LNCaP clone FGC (cell line): ENCODE data around the gene MAP4K4.

Experiments
- DNase-seq: peaks from one replicate; pipeline ENCODE4 v3.0.0-alpha.2; 2011; ENCODE audit warnings: low read depth
- H3K4me3 ChIP-seq: 2 replicates; pipeline ENCODE4 v1.5.1; 2011; ENCODE audit warnings: mild to moderate bottlenecking, low read depth, low read length, control low read depth
- TF ChIP-seq, protein P1 (sequence below): IDR thresholded peaks from 2 replicates; pipeline ENCODE4 v1.5.1; 2012; ENCODE audit warnings: mild to moderate bottlenecking; ENCODE audit not compliant: control insufficient read depth, insufficient read depth; ENCODE audit errors: extremely low read depth

MAP4K4 gene

GRCh38 chr2:101833890-101834523, 136.5 kb downstream of the MAP4K4 start:
- TF ChIP-seq, protein P1, sequence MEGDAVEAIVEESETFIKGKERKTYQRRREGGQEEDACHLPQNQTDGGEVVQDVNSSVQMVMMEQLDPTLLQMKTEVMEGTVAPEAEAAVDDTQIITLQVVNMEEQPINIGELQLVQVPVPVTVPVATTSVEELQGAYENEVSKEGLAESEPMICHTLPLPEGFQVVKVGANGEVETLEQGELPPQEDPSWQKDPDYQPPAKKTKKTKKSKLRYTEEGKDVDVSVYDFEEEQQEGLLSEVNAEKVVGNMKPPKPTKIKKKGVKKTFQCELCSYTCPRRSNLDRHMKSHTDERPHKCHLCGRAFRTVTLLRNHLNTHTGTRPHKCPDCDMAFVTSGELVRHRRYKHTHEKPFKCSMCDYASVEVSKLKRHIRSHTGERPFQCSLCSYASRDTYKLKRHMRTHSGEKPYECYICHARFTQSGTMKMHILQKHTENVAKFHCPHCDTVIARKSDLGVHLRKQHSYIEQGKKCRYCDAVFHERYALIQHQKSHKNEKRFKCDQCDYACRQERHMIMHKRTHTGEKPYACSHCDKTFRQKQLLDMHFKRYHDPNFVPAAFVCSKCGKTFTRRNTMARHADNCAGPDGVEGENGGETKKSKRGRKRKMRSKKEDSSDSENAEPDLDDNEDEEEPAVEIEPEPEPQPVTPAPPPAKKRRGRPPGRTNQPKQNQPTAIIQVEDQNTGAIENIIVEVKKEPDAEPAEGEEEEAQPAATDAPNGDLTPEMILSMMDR = no peak
- no peak overlapping the region for H3K4me3 ChIP-seq
- no peak for DNase-seq

DNA sequence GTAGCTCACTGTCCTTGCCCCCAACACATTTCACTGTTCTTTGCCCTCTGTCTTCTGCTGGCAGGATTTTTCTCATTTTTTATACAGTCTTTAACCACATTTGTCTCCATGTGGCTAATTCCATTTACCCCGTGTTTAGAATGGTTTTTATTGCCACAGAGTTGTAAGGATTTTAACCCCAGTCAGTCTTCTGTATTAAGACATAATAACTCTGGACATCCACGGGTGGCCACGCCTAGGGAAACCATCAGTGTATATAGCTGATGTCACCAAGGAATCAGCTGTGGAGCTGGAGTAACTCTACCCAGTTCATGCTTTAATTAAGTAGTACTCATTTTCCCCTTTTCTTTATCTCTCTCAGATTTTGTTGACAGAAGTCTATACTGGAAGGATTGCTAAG, 139.8 kb downstream of the MAP4K4 start:
- no peak overlapping the region for H3K4me3 ChIP-seq
- no peak for DNase-seq
- TF ChIP-seq, protein P1 = no peak

DNA sequence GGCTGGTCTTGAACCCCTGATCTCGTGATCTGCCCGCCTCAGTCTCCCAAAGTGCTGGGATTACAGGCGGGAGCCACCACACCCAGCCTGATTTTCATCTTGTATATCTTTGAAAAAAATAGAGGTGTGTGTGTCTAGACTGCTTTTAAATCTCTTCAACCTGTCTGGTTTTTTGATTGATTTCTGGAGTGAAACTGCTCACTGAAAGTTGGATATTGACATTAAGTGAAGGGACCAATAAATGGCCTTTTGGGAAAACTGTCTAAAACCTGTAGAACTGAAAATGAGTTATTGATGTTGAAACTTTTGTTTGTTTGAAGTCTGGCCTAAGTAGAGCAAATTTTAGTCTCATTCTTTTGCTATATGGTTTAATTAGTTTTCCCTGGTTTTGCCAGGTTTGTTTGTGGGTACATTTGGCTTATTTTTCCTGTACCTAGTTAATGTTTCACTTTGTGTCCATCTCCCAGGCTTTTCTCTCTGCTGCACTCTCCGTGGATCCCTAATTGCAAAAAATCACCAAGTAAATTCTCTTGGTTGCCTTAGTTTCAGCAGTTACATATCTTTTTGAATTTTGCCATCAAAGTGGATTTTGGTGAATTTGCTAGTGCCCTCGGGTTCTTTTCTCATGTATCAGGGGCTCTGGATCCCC, 144.3 kb downstream of the MAP4K4 start:
- TF ChIP-seq, protein P1 = no peak
- DNase-seq = no peak
- H3K4me3 ChIP-seq = no peak overlapping the region

- no peak overlapping the region for H3K4me3 ChIP-seq
- no peak for DNase-seq
- TF ChIP-seq, protein P1 = no peak
Observed at GRCh38 chr2:101842471-101842870, 145.0 kb downstream of the MAP4K4 start.

DNA sequence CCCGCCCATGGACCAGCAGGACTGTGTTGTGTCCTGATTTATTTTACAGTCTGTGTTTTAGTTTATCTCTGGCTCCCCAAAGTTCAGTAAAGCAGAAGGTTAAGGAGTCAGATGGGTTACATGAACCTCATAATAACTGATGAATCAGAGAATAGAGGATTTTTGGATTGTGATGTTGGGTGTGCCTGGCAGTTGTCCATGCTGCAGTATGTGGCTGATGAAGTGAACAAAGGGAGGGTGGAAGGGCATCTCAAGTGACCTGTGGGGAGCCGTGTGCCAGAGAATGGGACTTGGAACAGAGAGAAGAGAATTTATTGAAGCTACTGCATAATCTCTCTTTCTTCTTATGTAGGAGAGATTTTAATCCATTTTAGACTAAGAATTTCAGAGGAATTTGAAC, 145.5 kb downstream of the MAP4K4 start:
- no peak for DNase-seq
- TF ChIP-seq, protein P1 = no peak

GRCh38 chr2:101843471-101843870, 146.0 kb downstream of the MAP4K4 start:
- H3K4me3 ChIP-seq = no peak overlapping the region
- TF ChIP-seq, protein P1 = no peak
- no peak for DNase-seq

More for the DNA sequence above, 145.5 kb downstream of the MAP4K4 start:
- no peak overlapping the region for H3K4me3 ChIP-seq
